HepG2 (cell line): ENCODE measurements around the gene CYP2W1. TPM values are rescaled to one million over a fixed set of nuclear protein-coding genes. Genes with fewer than 3 reads are reported as not detected.

Source experiments
- ATAC-seq: fragments of 200-7000 bp; cut with Tn5 transposase; 3 replicates; pipeline ENCODE4 v1.9.1; 2020; ENCODE audit warnings: mild to moderate bottlenecking, moderate library complexity
- BruUV-seq: library from RNA; stranded (reverse); fragments of 400-500 nt; replicated peaks from 2 replicates; lab custom pipeline; 2021; lab: Mats Ljungman, UMichigan
- CTCF ChIA-PET: fragments of 300-600 bp; formaldehyde crosslinking; extraction: SDS; loops from one replicate; lab custom pipeline; 2021; ENCODE audit warnings: low total read pairs, inconsistent platforms, low intra/inter-chr PET ratio; lab: Yijun Ruan, JAX
- POLR2A ChIA-PET: fragments of 350-600 bp; sonication (Branson Sonifier 250); formaldehyde crosslinking; loops from one replicate; lab custom pipeline; 2020; ENCODE audit warnings: antibody characterized with exemption, inconsistent platforms; lab: Yijun Ruan, JAX
- DNase-seq: peaks from one replicate; pipeline ENCODE4 v3.0.0-alpha.2; 2015; ENCODE audit warnings: low spot score
- FAIRE-seq: peaks from 3 replicates; lab custom pipeline; 2011; peaks lifted over from hg19 to GRCh38; lab: Jason Lieb, UNC
- H2AFZ ChIP-seq: one replicate; pipeline ENCODE4 v1.6.1; 2011; ENCODE audit warnings: low read length, inconsistent platforms
- H3K27ac ChIP-seq: fragments of 300-600 bp; 3 replicates; pipeline ENCODE4 v1.8.0; 2011; ENCODE audit warnings: mixed run types, mild to moderate bottlenecking, mixed read lengths, low read length, inconsistent platforms; ENCODE audit not compliant: insufficient read depth; ENCODE audit errors: extremely low read length
- H3K27me3 ChIP-seq, 2 experiments: fragments of 200-600 bp in 1 of 2; 2 replicates in 1 of 2; 3 replicates in 1 of 2; pipeline versions ENCODE4 v1.6.0 to v1.8.0; 2011; ENCODE audit warnings: low read length in 2 of 2, mild to moderate bottlenecking in 2 of 2, moderate library complexity in 2 of 2, inconsistent platforms in 1 of 2; ENCODE audit not compliant: insufficient read depth in 2 of 2, control insufficient read depth in 1 of 2
- H3K36me3 ChIP-seq, 2 experiments: fragments of 200-600 bp in 1 of 2; replicated peaks in 1 of 2; 2 replicates in 1 of 2; 3 replicates in 1 of 2; pipeline versions ENCODE4 v1.5.1 to v1.8.0; 2011; ENCODE audit warnings: low read length in 2 of 2, inconsistent platforms in 1 of 2; ENCODE audit not compliant: insufficient read depth in 2 of 2, control insufficient read depth in 1 of 2
- H3K4me1 ChIP-seq: 2 replicates; pipeline ENCODE4 v1.5.1; 2012; ENCODE audit warnings: low read length, inconsistent platforms; ENCODE audit not compliant: insufficient read depth
- H3K4me2 ChIP-seq: 2 replicates; pipeline ENCODE4 v1.6.0; 2011; ENCODE audit warnings: low read depth, low read length, inconsistent platforms
- H3K4me3 ChIP-seq, 3 experiments: fragments of 200-600 bp in 1 of 3; sonication (generic), shearing (Covaris generic) in 1 of 3; replicated peaks in 1 of 3; 2 replicates each; pipeline ENCODE4 v1.5.1; 2011 to 2016; ENCODE audit warnings: low read length in 3 of 3, inconsistent platforms in 2 of 3, low read depth in 2 of 3, mild to moderate bottlenecking in 2 of 3, control low read depth in 1 of 3, mixed read lengths in 1 of 3; ENCODE audit not compliant: insufficient read depth in 1 of 3
- H3K79me2 ChIP-seq: one replicate; pipeline ENCODE4 v1.6.1; 2011; ENCODE audit warnings: low read length, inconsistent platforms; ENCODE audit not compliant: insufficient read depth
- H3K9ac ChIP-seq: 2 replicates; pipeline ENCODE4 v1.6.0; 2011; ENCODE audit warnings: mild to moderate bottlenecking, low read depth, low read length, inconsistent platforms; ENCODE audit not compliant: insufficient read depth
- H3K9me3 ChIP-seq: 2 replicates; pipeline ENCODE4 v1.5.1; 2012; ENCODE audit warnings: mild to moderate bottlenecking, low read length
- H4K20me1 ChIP-seq: 2 replicates; pipeline ENCODE4 v1.6.0; 2011; ENCODE audit warnings: inconsistent platforms, mild to moderate bottlenecking, low read length, moderate library complexity; ENCODE audit not compliant: insufficient read depth
- FOXC1 ChIP-seq: sonication (generic); formaldehyde crosslinking; IDR thresholded peaks from 2 replicates; pipeline ENCODE4 v1.8.0; 2022; ENCODE audit warnings: mild to moderate bottlenecking, missing genetic modification reagents, borderline replicate concordance
- HOXD1 ChIP-seq: sonication (generic); formaldehyde crosslinking; IDR thresholded peaks from 2 replicates; pipeline ENCODE4 v1.5.0; 2020; ENCODE audit warnings: missing genetic modification reagents
- IRX3 ChIP-seq: sonication (generic); formaldehyde crosslinking; IDR thresholded peaks from 2 replicates; pipeline ENCODE4 v1.8.1; 2023; ENCODE audit warnings: mild to moderate bottlenecking, low read depth, missing genetic modification reagents, borderline replicate concordance
- JARID2 ChIP-seq: sonication (generic); formaldehyde crosslinking; IDR thresholded peaks from 2 replicates; pipeline ENCODE4 v1.8.1; 2023; ENCODE audit warnings: missing genetic modification reagents, inconsistent platforms; ENCODE audit not compliant: insufficient replicate concordance
- KLF9 ChIP-seq: IDR thresholded peaks from 2 replicates; pipeline ENCODE4 v1.6.1; 2016; ENCODE audit warnings: low read depth
- KMT2B ChIP-seq: IDR thresholded peaks from 2 replicates; pipeline ENCODE4 v1.6.1; 2016; ENCODE audit warnings: missing genetic modification reagents, missing compliant biosample characterization
- MAFF ChIP-seq: IDR thresholded peaks from 2 replicates; pipeline ENCODE4 v1.6.1; 2011; ENCODE audit warnings: low read depth, low read length, improper control_type of control experiment
- MAFG ChIP-seq: sonication (generic); formaldehyde crosslinking; IDR thresholded peaks from 2 replicates; pipeline ENCODE4 v1.5.1; 2020; ENCODE audit warnings: mild to moderate bottlenecking, missing genetic modification reagents
- NFKB2 ChIP-seq: sonication (generic); formaldehyde crosslinking; IDR thresholded peaks from 2 replicates; pipeline ENCODE4 v1.4.0; 2020; ENCODE audit warnings: missing genetic modification reagents, borderline replicate concordance
- RXRB ChIP-seq: IDR thresholded peaks from 2 replicates; pipeline ENCODE4 v1.6.1; 2016; ENCODE audit warnings: borderline replicate concordance, missing genetic modification reagents, missing compliant biosample characterization
- TP53 ChIP-seq: sonication (generic); formaldehyde crosslinking; conservative IDR thresholded peaks from 2 replicates; pipeline ENCODE4 v1.4.0; 2020; ENCODE audit warnings: missing genetic modification reagents
- U2AF1 ChIP-seq: fragments of 200-400 bp; formaldehyde crosslinking; optimal IDR thresholded peaks from 2 replicates; pipeline ENCODE3; 2017; ENCODE audit warnings: mild to moderate bottlenecking, low read depth, low read length
- YEATS4 ChIP-seq: sonication (generic); formaldehyde crosslinking; IDR thresholded peaks from 2 replicates; pipeline ENCODE4 v1.4.0; 2020; ENCODE audit warnings: missing genetic modification reagents, borderline replicate concordance
- ZNF33B ChIP-seq: sonication (generic); formaldehyde crosslinking; IDR thresholded peaks from 2 replicates; pipeline ENCODE4 v1.5.1; 2020; ENCODE audit warnings: mild to moderate bottlenecking, missing genetic modification reagents
- ZNF768 ChIP-seq: sonication (generic); formaldehyde crosslinking; IDR thresholded peaks from 2 replicates; pipeline ENCODE4 v1.4.0; 2020; ENCODE audit warnings: missing genetic modification reagents
- ZNF772 ChIP-seq: sonication (generic); formaldehyde crosslinking; IDR thresholded peaks from 2 replicates; pipeline ENCODE4 v1.5.0; 2020; ENCODE audit warnings: mild to moderate bottlenecking, missing genetic modification reagents
- WGBS: methylation state at CpG from one replicate; pipeline ENCODE4 v1.1.6; 2017; ENCODE audit warnings: low lambda C conversion rate; 5-methylcytosine and 5-hydroxymethylcytosine counted together
- in situ Hi-C: cut with HindIII; loops from 2 replicates; pipeline ENCODE4 v1.10.0; 2017; ENCODE audit warnings: low pct_unique_long_range_greater_than_20kb; ENCODE audit not compliant: extremely low pct_ligation_motif_present
- intact Hi-C: fragments of 100-400 bp; cut with micrococcal nuclease; formaldehyde crosslinking; loops from one replicate; pipeline ENCODE4 v1.10.0; 2022; ENCODE audit not compliant: unreplicated experiment
- polyA plus RNA-seq, 8 experiments: library from polyadenylated mRNA; depleted of rRNA in 3 of 8; stranded (reverse) in 7 of 8; unstranded in 1 of 8; fragments of >200 nt; fragmentation: Illumina TruSeq in 4 of 8; extraction: Trizol in 4 of 8; gene quantifications; 2 replicates each; pipeline versions ENCODE4 v1.2.1 to v1.2.3, GENCODE V29; 2011 to 2016; ENCODE audit warnings: low read depth in 4 of 8, missing spikeins in 1 of 8, mixed read lengths in 1 of 8; ENCODE audit not compliant: insufficient read depth in 1 of 8
- total RNA-seq, 5 experiments: library from RNA; depleted of rRNA; stranded (reverse); fragments of >200 nt; fragmentation: Illumina TruSeq; extraction: Trizol; gene quantifications; 2 replicates each; pipeline ENCODE4 v1.2.3, GENCODE V29; 2016; ENCODE audit warnings: low read depth in 1 of 5
- TF ChIP-seq, protein P1 (sequence below): sonication (generic); formaldehyde crosslinking; IDR thresholded peaks from 2 replicates; pipeline ENCODE4 v1.4.0; 2020; ENCODE audit warnings: mild to moderate bottlenecking, missing genetic modification reagents
- TF ChIP-seq, protein P2 (sequence below): fragments of 450-650 bp; IDR thresholded peaks from 2 replicates; pipeline ENCODE4 v1.6.1; 2017

The CYP2W1 gene
- total and polyA plus RNA-seq, 2 of the 13 experiments (the other 11 are each of a cell fraction or from before 2014, with no cell fraction given), result 19.5 to 31.7 TPM

DNA sequence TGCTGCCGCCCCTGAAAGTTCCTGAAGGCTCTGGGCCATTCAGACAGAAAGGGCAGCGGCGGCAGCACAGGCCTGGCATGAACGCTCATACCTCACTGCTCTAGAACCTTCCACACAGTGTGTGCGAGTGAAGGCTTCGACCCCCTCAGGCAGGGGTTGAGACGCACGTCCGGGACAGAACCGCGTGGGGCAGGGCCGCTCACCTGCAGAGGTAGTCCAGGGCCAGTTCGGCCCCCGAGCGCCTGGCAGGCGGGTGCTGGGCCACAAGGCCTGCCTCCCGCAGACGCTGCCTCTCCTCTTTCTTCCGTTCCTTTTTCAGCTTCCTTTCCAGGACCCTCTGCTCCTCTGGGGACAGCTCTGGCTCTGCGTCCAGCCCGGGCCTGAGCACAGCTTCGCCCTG lies 26.8 kb downstream of the CYP2W1 start:
- TF ChIP-seq TP53 (no peak), NFKB2 (CRISPR knock-in tag) (no peak), KMT2B (CRISPR knock-in tag) (no peak), FOXC1 (CRISPR knock-in tag) (no peak), HOXD1 (CRISPR knock-in tag) (no peak), ZNF768 (no peak), ZNF33B (no peak), IRX3 (CRISPR knock-in tag) (no peak), U2AF1 (no peak), RXRB (CRISPR knock-in tag) (no peak), ZNF772 (CRISPR knock-in tag) (no peak), YEATS4 (no peak), KLF9 (CRISPR knock-in tag) (no peak), JARID2 (CRISPR knock-in tag) (no peak), MAFG (no peak), MAFF (no peak)
- TF ChIP-seq, protein P1, sequence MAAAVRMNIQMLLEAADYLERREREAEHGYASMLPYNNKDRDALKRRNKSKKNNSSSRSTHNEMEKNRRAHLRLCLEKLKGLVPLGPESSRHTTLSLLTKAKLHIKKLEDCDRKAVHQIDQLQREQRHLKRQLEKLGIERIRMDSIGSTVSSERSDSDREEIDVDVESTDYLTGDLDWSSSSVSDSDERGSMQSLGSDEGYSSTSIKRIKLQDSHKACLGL, result no peak
- TF ChIP-seq, protein P2, sequence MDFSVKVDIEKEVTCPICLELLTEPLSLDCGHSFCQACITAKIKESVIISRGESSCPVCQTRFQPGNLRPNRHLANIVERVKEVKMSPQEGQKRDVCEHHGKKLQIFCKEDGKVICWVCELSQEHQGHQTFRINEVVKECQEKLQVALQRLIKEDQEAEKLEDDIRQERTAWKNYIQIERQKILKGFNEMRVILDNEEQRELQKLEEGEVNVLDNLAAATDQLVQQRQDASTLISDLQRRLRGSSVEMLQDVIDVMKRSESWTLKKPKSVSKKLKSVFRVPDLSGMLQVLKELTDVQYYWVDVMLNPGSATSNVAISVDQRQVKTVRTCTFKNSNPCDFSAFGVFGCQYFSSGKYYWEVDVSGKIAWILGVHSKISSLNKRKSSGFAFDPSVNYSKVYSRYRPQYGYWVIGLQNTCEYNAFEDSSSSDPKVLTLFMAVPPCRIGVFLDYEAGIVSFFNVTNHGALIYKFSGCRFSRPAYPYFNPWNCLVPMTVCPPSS, result no peak
- in situ Hi-C loops, result no loop called here
- DNase-seq, result no peak
- ChIA-PET POLR2A (no interaction called here), CTCF (no interaction called here)
- intact Hi-C loops, result no loop called here
- no peak overlapping the region for H3K4me2 ChIP-seq
- H3K79me2 ChIP-seq, result peaks cover 4% of the 10 kb centered on the region
- H3K4me3 ChIP-seq, result no peak overlapping the region
- peaks cover 3% of the 10 kb centered on the region; the same call in 1 of the 2 replicates for H3K4me1 ChIP-seq
- 94% methylated on average over 13 of the region's 22 CpGs for WGBS
- BruUV-seq, result no TSS peak
- no peak overlapping the region for H2AFZ ChIP-seq
- no peak for ATAC-seq
- no peaks in the 10 kb centered on the region for H4K20me1 ChIP-seq
- no peaks in the 10 kb centered on the region for H3K9me3 ChIP-seq
- no peak for FAIRE-seq
- peaks cover 3 to 7% of the 10 kb centered on the region in 2 experiments; a peak in 2 of 5 replicates for H3K36me3 ChIP-seq
- H3K27ac ChIP-seq, result no peak overlapping the region
- no peak overlapping the region for H3K9ac ChIP-seq
- no peaks in the 10 kb centered on the region for H3K27me3 ChIP-seq
